Karpas-422 (cell line): ENCODE results near the gene PLXNA2. TPM values are rescaled to one million over a fixed set of nuclear protein-coding genes. Genes with fewer than 3 reads are reported as not detected.

Experiments
- DNase-seq: peaks from one replicate; pipeline ENCODE4 v3.0.0-alpha.2; 2015
- H2AFZ ChIP-seq: fragments of 200-600 bp; sonication (generic); 2 replicates; pipeline ENCODE4 v1.6.1; 2014; ENCODE audit warnings: antibody characterized with exemption, low read length, mixed read lengths
- H3K27ac ChIP-seq: fragments of 200-600 bp; sonication (generic); 2 replicates; pipeline ENCODE4 v1.5.1; 2014; ENCODE audit warnings: mild to moderate bottlenecking, low read length, moderate library complexity
- H3K27me3 ChIP-seq: fragments of 200-600 bp; sonication (generic); 2 replicates; pipeline ENCODE4 v1.6.1; 2014; ENCODE audit warnings: low read length, mixed read lengths
- H3K36me3 ChIP-seq: fragments of 200-600 bp; sonication (generic); 2 replicates; pipeline ENCODE4 v1.6.1; 2014; ENCODE audit warnings: low read length, mixed read lengths; ENCODE audit not compliant: insufficient read depth
- H3K4me1 ChIP-seq: fragments of 200-600 bp; sonication (generic); 2 replicates; pipeline ENCODE4 v1.6.1; 2014; ENCODE audit warnings: mild to moderate bottlenecking, low read length, mixed read lengths
- H3K4me2 ChIP-seq: fragments of 200-600 bp; sonication (generic); 2 replicates; pipeline ENCODE4 v1.6.1; 2014; ENCODE audit warnings: low read length, low read depth, mild to moderate bottlenecking; ENCODE audit not compliant: poor library complexity, severe bottlenecking
- H3K4me3 ChIP-seq: fragments of 200-600 bp; sonication (generic); 2 replicates; pipeline ENCODE4 v1.5.1; 2014; ENCODE audit warnings: mild to moderate bottlenecking, antibody characterized with exemption, low read length, mixed read lengths
- H3K79me2 ChIP-seq: fragments of 200-600 bp; sonication (generic); 2 replicates; pipeline ENCODE4 v1.6.1; 2014; ENCODE audit warnings: mild to moderate bottlenecking, low read length, mixed read lengths
- H3K9ac ChIP-seq: fragments of 200-600 bp; sonication (generic); 2 replicates; pipeline ENCODE4 v1.6.0; 2014; ENCODE audit warnings: low read length
- H3K9me2 ChIP-seq: fragments of 200-600 bp; sonication (generic), shearing (Covaris generic); replicated peaks from 2 replicates; pipeline ENCODE4 v1.6.0; 2014; ENCODE audit warnings: mild to moderate bottlenecking, low read length, moderate library complexity; ENCODE audit not compliant: insufficient read depth
- H3K9me3 ChIP-seq: fragments of 300-700, 200-600 bp; sonication (generic); 2 replicates; pipeline ENCODE4 v1.6.1; 2014; ENCODE audit warnings: low read length, mixed read lengths
- H4K20me1 ChIP-seq: fragments of 200-600 bp; sonication (generic); 2 replicates; pipeline ENCODE4 v1.6.1; 2014; ENCODE audit warnings: mild to moderate bottlenecking, antibody characterized with exemption, low read length, low read depth; ENCODE audit not compliant: insufficient read depth
- total RNA-seq: library from RNA; depleted of rRNA; stranded (reverse); fragments of >200 nt; shearing (Covaris generic); gene quantifications from 2 replicates; pipeline ENCODE4 v1.2.3, GENCODE V29; 2014; ENCODE audit warnings: low replicate concordance

PLXNA2 gene
- total RNA-seq, 1 experiment from 2014 or later, result not detected

DNA sequence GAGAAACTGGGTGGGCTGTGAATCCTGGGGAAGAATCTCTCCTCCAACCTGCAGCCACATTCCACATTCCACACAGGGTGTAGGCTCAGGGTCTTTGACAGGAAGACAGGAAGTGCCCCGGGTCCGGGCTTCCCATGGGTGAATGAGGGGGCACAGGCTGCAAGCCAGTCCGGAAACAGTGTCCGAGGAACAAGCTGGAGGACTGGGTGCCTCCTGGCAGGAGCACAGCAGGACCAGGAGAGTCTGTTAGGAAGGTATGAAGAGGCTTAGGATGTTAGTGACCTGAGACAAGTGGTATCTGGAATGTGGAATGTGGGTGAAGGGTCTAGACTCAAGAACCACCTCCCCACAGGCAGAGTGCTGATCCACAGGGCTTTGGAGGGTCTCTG lies 212.3 kb downstream of the PLXNA2 start:
- Histone ChIP-seq H2AFZ (no peak overlapping the region), H3K27me3 (no peaks in the 10 kb centered on the region), H3K4me2 (no peak overlapping the region), H4K20me1 (no peaks in the 10 kb centered on the region), H3K4me3 (no peak overlapping the region), H3K9me2 (no peaks in the 10 kb centered on the region), H3K27ac (no peak overlapping the region), H3K79me2 (no peaks in the 10 kb centered on the region), H3K9ac (no peak overlapping the region), H3K36me3 (no peaks in the 10 kb centered on the region), H3K4me1 (no peaks in the 10 kb centered on the region), H3K9me3 (no peaks in the 10 kb centered on the region)
- DNase-seq, result no peak

DNA sequence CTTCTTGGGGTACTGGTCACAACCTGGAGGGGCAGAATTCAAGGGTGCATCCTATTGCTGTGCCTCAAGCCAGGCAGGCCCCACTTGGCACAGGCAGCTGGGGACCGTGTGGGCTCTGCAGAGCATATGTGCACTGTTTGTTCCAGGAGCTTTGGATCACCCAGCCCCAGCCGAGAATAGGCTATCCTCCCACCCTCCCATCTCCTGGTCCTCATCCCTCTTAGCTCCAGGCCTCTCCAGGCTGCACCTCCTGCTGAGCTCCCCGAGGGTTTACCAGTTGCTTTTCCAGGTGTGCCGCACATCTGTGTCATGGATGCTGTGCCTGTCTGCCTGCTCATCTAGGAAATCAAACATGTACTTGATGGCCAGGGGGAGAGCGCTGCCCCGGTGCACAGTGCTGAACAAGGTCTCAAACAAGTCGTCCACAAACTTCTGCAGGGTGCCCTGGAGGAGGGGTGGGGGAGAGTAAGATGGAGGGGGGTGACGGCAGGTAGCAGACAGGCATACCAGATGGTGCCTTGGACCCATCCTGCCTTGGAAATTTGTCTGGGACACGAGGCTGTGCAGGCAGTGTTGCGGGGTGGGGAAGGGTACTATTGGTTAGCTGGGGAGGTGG lies 212.8 kb downstream of the PLXNA2 start:
- Histone ChIP-seq H3K4me3 (no peak overlapping the region), H3K4me1 (no peaks in the 10 kb centered on the region), H3K27me3 (no peaks in the 10 kb centered on the region), H3K79me2 (no peaks in the 10 kb centered on the region), H3K9ac (no peak overlapping the region), H3K9me2 (no peaks in the 10 kb centered on the region), H2AFZ (no peak overlapping the region), H3K27ac (no peak overlapping the region), H3K36me3 (no peaks in the 10 kb centered on the region), H3K4me2 (no peak overlapping the region), H4K20me1 (no peaks in the 10 kb centered on the region), H3K9me3 (no peaks in the 10 kb centered on the region)
- no peak for DNase-seq

- Histone ChIP-seq H3K27ac (no peak overlapping the region), H3K9me3 (no peaks in the 10 kb centered on the region), H3K36me3 (no peaks in the 10 kb centered on the region), H3K4me3 (no peak overlapping the region), H3K9ac (no peak overlapping the region), H3K9me2 (no peaks in the 10 kb centered on the region), H3K4me2 (no peak overlapping the region), H3K27me3 (no peaks in the 10 kb centered on the region), H4K20me1 (no peaks in the 10 kb centered on the region), H2AFZ (no peak overlapping the region), H3K79me2 (no peaks in the 10 kb centered on the region), H3K4me1 (no peaks in the 10 kb centered on the region)
- no peak for DNase-seq
Measured at GRCh38 chr1:208030288-208031091, 213.7 kb downstream of the PLXNA2 start.

DNA sequence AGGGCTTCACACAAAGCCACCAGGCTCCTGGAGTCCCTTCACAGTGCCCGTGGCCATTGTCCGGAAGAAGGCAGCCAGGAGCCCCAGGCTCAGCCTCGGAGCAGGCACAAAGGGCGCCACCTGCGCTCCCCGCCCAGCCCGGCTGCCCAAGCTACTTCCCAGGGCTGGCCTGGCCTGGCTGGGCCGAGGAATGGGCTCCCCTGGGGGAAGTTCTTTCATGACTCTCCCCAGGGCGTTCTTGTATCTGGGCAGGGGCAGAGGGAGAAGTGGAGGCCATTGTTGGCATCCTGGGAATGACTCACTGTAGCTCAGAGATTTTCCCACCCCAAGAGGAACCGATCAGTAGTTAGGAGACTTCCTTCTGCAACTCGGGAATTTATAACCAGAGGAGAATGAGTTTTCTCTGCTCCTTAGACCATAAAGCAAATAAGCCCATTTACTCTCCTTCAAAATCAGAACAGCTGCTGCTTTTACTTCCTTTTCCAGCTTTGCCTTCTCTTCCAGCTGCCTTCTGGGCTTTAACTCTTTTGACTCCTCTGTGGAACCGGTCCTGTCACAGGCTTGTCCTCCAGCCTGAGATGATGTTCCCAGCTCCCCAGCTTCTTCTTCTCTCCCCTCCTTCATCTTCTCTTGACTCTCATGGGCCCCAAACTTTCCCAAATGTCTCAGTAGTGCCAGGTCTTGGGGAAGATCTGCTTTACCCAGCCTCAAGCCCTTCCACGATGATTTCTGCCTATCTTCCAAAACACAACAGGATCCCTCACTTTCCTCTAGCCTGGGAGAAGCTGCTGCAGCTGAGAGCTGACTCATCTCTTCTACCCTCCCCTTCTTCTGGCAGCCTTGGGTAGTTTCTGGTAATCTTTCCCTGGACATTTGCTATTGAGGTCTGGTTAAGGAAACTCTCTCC lies 214.6 kb downstream of the PLXNA2 start:
- Histone ChIP-seq H3K9me2 (no peaks in the 10 kb centered on the region), H3K9ac (no peak overlapping the region), H3K4me2 (no peak overlapping the region), H3K4me1 (no peaks in the 10 kb centered on the region), H3K4me3 (no peak overlapping the region), H3K79me2 (no peaks in the 10 kb centered on the region), H3K9me3 (no peaks in the 10 kb centered on the region), H2AFZ (no peak overlapping the region), H3K27ac (no peak overlapping the region), H3K27me3 (no peaks in the 10 kb centered on the region), H4K20me1 (no peaks in the 10 kb centered on the region), H3K36me3 (no peaks in the 10 kb centered on the region)
- no peak for DNase-seq

- Histone ChIP-seq H3K9me2 (no peaks in the 10 kb centered on the region), H3K36me3 (no peaks in the 10 kb centered on the region), H3K27me3 (no peaks in the 10 kb centered on the region), H3K4me1 (no peaks in the 10 kb centered on the region), H4K20me1 (no peaks in the 10 kb centered on the region), H3K27ac (no peak overlapping the region), H3K9me3 (no peaks in the 10 kb centered on the region), H3K79me2 (no peaks in the 10 kb centered on the region), H3K4me2 (no peak overlapping the region), H3K9ac (no peak overlapping the region), H2AFZ (no peak overlapping the region), H3K4me3 (no peak overlapping the region)
- DNase-seq, result no peak
Measured at GRCh38 chr1:208028526-208028925, 215.7 kb downstream of the PLXNA2 start.

GRCh38 chr1:208027861-208028260 lies 216.3 kb downstream of the PLXNA2 start:
- H4K20me1 ChIP-seq, result no peaks in the 10 kb centered on the region
- H3K27me3 ChIP-seq, result no peaks in the 10 kb centered on the region
- no peak overlapping the region for H3K27ac ChIP-seq
- no peaks in the 10 kb centered on the region for H3K4me1 ChIP-seq
- H3K4me3 ChIP-seq, result no peak overlapping the region
- no peaks in the 10 kb centered on the region for H3K9me3 ChIP-seq
- no peak for DNase-seq
- H3K79me2 ChIP-seq, result no peaks in the 10 kb centered on the region
- H3K4me2 ChIP-seq, result no peak overlapping the region
- H3K9me2 ChIP-seq, result no peaks in the 10 kb centered on the region
- H3K9ac ChIP-seq, result no peak overlapping the region
- no peak overlapping the region for H2AFZ ChIP-seq
- H3K36me3 ChIP-seq, result no peaks in the 10 kb centered on the region

DNA sequence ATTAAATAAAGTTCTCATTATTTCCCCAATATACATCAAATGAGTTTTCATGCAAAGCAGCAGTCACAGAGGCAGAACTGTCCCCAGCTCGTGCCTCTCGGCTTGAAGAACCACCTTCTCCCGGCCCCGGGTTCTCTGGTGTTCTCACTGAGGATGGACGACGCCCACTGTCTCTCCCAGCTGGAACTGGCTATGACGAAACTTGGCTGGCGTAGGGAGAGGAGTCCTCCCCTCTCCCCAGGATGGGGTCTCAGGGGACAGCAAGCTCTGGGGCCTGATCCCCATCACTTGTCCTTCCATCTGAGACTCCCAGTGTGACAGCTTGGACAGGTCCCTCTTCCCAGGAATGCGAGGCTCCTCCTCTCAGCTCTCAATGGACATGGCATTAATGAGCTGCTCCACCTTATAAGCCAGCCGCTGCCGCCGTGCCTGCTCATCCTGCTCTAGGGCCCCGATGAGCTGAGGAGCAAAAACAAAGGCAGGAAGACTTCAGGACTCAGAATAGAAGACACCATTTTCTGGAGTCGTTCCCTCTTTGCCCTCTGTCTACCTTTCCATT lies 217.2 kb downstream of the PLXNA2 start:
- Histone ChIP-seq H4K20me1 (no peaks in the 10 kb centered on the region), H3K4me3 (no peak overlapping the region), H3K27ac (no peak overlapping the region), H3K9ac (no peak overlapping the region), H3K27me3 (no peaks in the 10 kb centered on the region), H3K9me2 (no peaks in the 10 kb centered on the region), H3K9me3 (no peaks in the 10 kb centered on the region), H2AFZ (no peak overlapping the region), H3K4me2 (no peak overlapping the region), H3K79me2 (no peaks in the 10 kb centered on the region), H3K36me3 (no peaks in the 10 kb centered on the region), H3K4me1 (no peaks in the 10 kb centered on the region)
- no peak for DNase-seq

- Histone ChIP-seq H3K4me3 (no peak overlapping the region), H2AFZ (no peak overlapping the region), H3K9me2 (no peaks in the 10 kb centered on the region), H3K27me3 (no peaks in the 10 kb centered on the region), H3K4me2 (no peak overlapping the region), H4K20me1 (no peaks in the 10 kb centered on the region), H3K27ac (no peak overlapping the region), H3K9me3 (no peaks in the 10 kb centered on the region), H3K4me1 (no peaks in the 10 kb centered on the region), H3K79me2 (no peaks in the 10 kb centered on the region), H3K36me3 (no peaks in the 10 kb centered on the region), H3K9ac (no peak overlapping the region)
- DNase-seq, result no peak
Measured at GRCh38 chr1:208025031-208025430, 219.2 kb downstream of the PLXNA2 start.
